Lung (tissue), 12 donors: ENCODE measurements around the gene RIGI. TPM values are rescaled to one million over a fixed set of nuclear protein-coding genes. Genes with fewer than 3 reads are reported as not detected.

Source experiments
- ATAC-seq: fragments of 200-7000 bp; cut with Tn5 transposase; one replicate; pipeline ENCODE4 v1.9.1; 2020; ENCODE audit warnings: moderate number of reproducible peaks; ENCODE audit not compliant: insufficient read depth, low FRiP score
- DNase-seq, 3 donors: peaks; one replicate each; pipeline ENCODE4 v3.0.0-alpha.2; 2013 to 2017
- H3K27ac ChIP-seq, 2 donors: one replicate each; pipeline ENCODE4 v1.5.1; 2013; ENCODE audit warnings: mild to moderate bottlenecking in 2 of 2, moderate library complexity in 2 of 2, control low read depth in 1 of 2, inconsistent platforms in 1 of 2, low read depth in 1 of 2, low read length in 1 of 2
- H3K27me3 ChIP-seq, 3 donors: one replicate each; pipeline ENCODE4 v1.5.1; 2013; ENCODE audit warnings: low read length in 2 of 3; ENCODE audit not compliant: control insufficient read depth in 3 of 3, insufficient read depth in 3 of 3
- H3K36me3 ChIP-seq, 4 donors: one replicate each; pipeline ENCODE4 v1.5.1; 2013; ENCODE audit warnings: low read length in 4 of 4, mild to moderate bottlenecking in 1 of 4, moderate library complexity in 1 of 4; ENCODE audit not compliant: control insufficient read depth in 4 of 4, insufficient read depth in 4 of 4
- H3K4me1 ChIP-seq, 5 donors: one replicate each; pipeline ENCODE4 v1.5.1; 2013; ENCODE audit warnings: low read length in 5 of 5, mild to moderate bottlenecking in 2 of 5, moderate library complexity in 1 of 5; ENCODE audit not compliant: control insufficient read depth in 5 of 5, insufficient read depth in 5 of 5
- H3K4me3 ChIP-seq: one replicate; pipeline ENCODE4 v1.5.1; 2013; ENCODE audit warnings: mild to moderate bottlenecking, control low read depth, moderate library complexity
- H3K9ac ChIP-seq, 2 donors: one replicate each; pipeline ENCODE4 v1.5.1; 2013; ENCODE audit warnings: low read length in 2 of 2, control low read depth in 1 of 2; ENCODE audit not compliant: insufficient read depth in 1 of 2
- H3K9me3 ChIP-seq, 4 donors: one replicate each; pipeline ENCODE4 v1.5.1; 2013; ENCODE audit warnings: low read length in 3 of 4, mild to moderate bottlenecking in 1 of 4, moderate library complexity in 1 of 4; ENCODE audit not compliant: control insufficient read depth in 4 of 4, insufficient read depth in 3 of 4
- CTCF ChIP-seq: IDR thresholded peaks from 2 replicates; pipeline ENCODE4 v1.5.1; 2012; ENCODE audit warnings: mild to moderate bottlenecking; ENCODE audit errors: control extremely low read depth, extremely low read depth
- WGBS, 2 donors: extraction: QIAGEN DNeasy Blood & Tissue Kit; methylation state at CpG; one replicate each; pipeline ENCODE4 v1.1.7; 2013; 5-methylcytosine and 5-hydroxymethylcytosine counted together
- polyA plus RNA-seq, 2 donors: library from polyadenylated mRNA; stranded (reverse); fragments of 200-250 nt; gene quantifications; one replicate each; pipeline ENCODE4 v1.2.1, GENCODE V29; 2013
- total RNA-seq, 2 donors: library from RNA; depleted of rRNA in 1 of 2; stranded (reverse); fragments of >200 nt in 1 of 2; gene quantifications; one replicate each; pipeline ENCODE4 v1.2.1, GENCODE V29; 2014 to 2021
- donor health status: control.
- donor health status: control.
- donor health status: Bipolar disorder and iron deficiency.
- donor health status: healthy.
- donor health status: DM: yes; HTN: yes; CAD: no.

Gene RIGI
- total and polyA plus RNA-seq, 4 donors = 4.8 to 17.9 (median 8.8) TPM

- H3K27ac ChIP-seq = peak within 1 kb of the TSS; percentile 86 to 97
- peaks cover 0 to 21% (median 5%) of the 10 kb centered on the region in 5 donors for H3K4me1 ChIP-seq
- H3K9me3 ChIP-seq = no peaks in the 10 kb centered on the region
- peaks cover 0 to 7% (median 0%) of the 10 kb centered on the region in 3 donors for H3K27me3 ChIP-seq
- ATAC-seq (peak; percentile 98), DNase-seq (peak; percentile 96 to 98 (median 96))
- H3K9ac ChIP-seq = peak within 1 kb of the TSS; percentile 94 to 98
- WGBS, 2 donors = 0% methylated on average over 36 of the region's 36 CpGs
- no peak for TF ChIP-seq CTCF
- H3K36me3 ChIP-seq = peaks cover 0 to 4% (median 2%) of the 10 kb centered on the region in 4 donors
- H3K4me3 ChIP-seq = peak within 1 kb of the TSS; percentile 91
Measured at GRCh38 chr9:32572900-32573523, 47.0 kb upstream of the RIGI start, which contains the start of gene NDUFB6. Gene NDUFB6, minus strand, starts transcription at chr9:32573159. Its CDS starts 99 bp downstream, at chr9:32573060.

- no peak for TF ChIP-seq CTCF
- H3K27me3 ChIP-seq = peaks cover 0 to 7% (median 0%) of the 10 kb centered on the region in 3 donors
- DNase-seq = peak; percentile 67 to 82 (median 82)
- H3K9me3 ChIP-seq = no peaks in the 10 kb centered on the region
- H3K36me3 ChIP-seq = peaks cover 0 to 6% (median 2%) of the 10 kb centered on the region in 4 donors
- WGBS, 2 donors = 1 to 2% methylated on average over 17 of the region's 17 CpGs
- peak; percentile 87 for ATAC-seq
- H3K4me3 ChIP-seq = peak overlapping the region; percentile 91
- H3K4me1 ChIP-seq = peaks cover 0 to 21% (median 5%) of the 10 kb centered on the region in 5 donors
- H3K27ac ChIP-seq = peak overlapping the region; percentile 86 to 97
- peak overlapping the region; percentile 94 to 98 for H3K9ac ChIP-seq
Measured at GRCh38 chr9:32571969-32572899, 46.2 kb upstream of the RIGI start.

- H3K4me3 ChIP-seq = no peak overlapping the region
- WGBS, 2 donors = 89% methylated on average over 4 of the region's 4 CpGs
- H3K27me3 ChIP-seq = no peaks in the 10 kb centered on the region
- no peak overlapping the region for H3K27ac ChIP-seq
- peaks cover 0 to 21% (median 5%) of the 10 kb centered on the region in 5 donors for H3K4me1 ChIP-seq
- H3K9me3 ChIP-seq = no peaks in the 10 kb centered on the region
- no peak for DNase-seq
- no peak for ATAC-seq
- peaks cover 8 to 17% (median 9%) of the 10 kb centered on the region in 4 donors for H3K36me3 ChIP-seq
- TF ChIP-seq CTCF = no peak
- no peak overlapping the region for H3K9ac ChIP-seq
Measured at GRCh38 chr9:32570262-32570661, 44.3 kb upstream of the RIGI start.
